GM21515 (cell line): ENCODE data around the gene RFNG.

Source experiments
- ATAC-seq: cut with Tn5 transposase; IDR thresholded peaks from one replicate; pipeline ENCODE4 v1.9.1; 2021; ENCODE audit not compliant: unreplicated experiment

RFNG gene

DNA sequence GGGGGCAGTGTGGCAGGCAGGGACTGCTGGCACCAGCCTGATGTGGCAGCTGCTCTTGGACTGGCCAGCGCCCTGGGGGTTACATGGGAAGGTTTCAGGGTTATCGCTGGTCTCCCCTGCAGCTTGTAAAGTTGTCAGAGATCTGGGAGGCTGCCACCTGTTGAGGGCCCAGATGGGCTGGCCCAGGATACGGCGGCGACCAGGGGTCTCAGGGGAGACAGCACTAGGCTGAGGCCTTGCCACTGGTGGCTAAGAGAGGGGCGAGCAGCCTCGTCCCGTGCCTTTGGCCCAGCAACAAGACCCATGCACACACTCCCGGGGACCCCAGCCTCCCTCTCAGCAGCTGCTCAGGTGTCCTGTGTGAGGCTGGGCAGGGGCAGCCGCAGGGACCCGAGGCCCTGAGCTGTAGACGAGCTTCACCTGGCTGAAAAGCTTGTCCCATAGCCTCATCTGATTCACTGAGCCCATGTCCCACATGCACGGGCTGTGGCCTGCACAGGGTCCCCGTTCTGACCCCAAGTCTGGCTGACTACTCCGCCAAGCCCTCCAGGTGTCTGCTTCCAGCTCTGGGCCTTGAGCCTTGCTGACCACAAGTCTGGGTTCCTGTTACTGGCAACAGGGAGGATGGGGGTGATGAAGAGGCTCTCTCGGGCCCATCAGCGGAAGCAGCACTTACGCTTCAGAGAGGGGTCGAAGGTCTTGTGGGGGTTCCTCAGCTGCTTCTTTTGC lies 7.8 kb upstream of the RFNG start:
- ATAC-seq = no peak

GRCh38 chr17:82058855-82059249 lies 7.2 kb upstream of the RFNG start:
- ATAC-seq = no peak

GRCh38 chr17:82058230-82058854 lies 6.7 kb upstream of the RFNG start:
- no peak for ATAC-seq

- ATAC-seq = no peak
These were observed 5.4 kb upstream of the RFNG start for GRCh38 chr17:82056729-82057621.

GRCh38 chr17:82055965-82056728 lies 4.5 kb upstream of the RFNG start:
- ATAC-seq = no peak

DNA sequence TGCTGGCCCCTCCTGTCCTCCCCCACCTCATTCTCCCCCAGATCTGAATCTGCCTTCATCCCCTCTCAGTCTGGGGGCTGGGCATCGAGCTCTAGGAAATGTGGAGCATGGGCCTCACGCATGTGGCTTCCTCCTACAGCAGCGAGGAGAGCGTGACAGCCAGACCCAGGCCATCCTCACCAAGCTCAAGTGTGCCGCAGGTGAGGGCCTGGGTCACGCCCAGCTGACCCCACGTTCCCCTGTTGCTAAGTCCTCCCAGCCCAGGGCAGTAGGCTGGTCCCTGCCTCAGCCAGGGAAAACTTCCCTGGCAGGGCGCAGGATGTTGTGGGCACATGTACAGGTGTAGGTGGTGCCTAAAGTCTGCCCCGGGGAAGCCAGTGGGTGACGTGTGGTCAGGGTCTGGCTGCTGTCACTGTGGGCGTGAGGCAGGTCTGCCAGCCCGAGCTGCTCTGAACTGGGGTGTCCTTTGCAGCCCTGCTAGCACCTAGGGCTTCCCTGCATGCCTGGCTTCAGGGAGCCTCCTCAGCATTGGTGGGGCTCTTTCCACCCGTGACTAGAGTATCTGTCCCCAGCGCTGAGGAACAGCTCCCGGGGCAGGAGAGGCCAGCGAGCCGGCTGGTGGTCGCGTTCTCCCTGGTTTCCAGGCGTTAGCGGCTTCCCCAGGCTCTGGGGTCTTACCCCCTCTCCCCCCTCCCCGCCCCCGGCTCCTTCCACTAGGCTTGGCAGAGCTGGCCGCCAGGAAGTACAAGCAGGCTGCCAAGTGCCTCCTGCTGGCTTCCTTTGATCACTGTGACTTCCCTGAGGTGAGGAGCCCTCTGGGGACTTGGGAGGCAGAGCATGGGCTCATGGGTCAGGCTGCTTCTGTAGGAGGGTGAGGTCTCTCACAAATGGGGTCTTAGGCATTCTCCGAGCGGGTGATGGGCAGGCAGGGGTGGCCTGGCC lies 3.7 kb upstream of the RFNG start:
- no peak for ATAC-seq

DNA sequence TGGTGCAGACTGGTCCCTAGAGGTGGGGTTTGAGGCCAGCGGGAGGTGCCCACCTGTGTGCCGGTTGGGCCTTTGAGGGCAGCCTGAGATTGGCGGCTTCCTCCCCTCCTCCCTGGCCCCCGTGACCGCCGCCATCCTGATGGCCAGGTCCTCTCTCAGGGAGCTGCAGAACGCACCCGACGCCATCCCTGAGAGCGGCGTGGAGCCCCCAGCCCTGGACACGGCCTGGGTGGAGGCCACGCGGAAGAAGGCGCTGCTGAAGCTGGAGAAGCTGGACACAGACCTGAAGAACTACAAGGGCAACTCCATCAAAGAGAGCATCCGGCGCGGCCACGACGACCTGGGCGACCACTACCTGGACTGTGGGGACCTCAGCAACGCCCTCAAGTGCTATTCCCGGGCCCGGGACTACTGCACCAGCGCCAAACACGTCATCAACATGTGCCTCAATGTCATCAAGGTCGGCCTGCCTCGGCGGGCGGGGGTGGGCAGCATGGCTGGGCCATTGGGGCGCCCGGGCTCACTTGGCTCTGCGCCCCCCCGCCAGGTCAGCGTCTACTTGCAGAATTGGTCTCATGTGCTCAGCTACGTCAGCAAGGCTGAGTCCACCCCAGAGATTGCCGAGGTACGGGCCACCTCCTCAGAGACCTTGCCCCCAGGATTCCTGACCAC lies 2.9 kb upstream of the RFNG start:
- ATAC-seq = no peak

DNA sequence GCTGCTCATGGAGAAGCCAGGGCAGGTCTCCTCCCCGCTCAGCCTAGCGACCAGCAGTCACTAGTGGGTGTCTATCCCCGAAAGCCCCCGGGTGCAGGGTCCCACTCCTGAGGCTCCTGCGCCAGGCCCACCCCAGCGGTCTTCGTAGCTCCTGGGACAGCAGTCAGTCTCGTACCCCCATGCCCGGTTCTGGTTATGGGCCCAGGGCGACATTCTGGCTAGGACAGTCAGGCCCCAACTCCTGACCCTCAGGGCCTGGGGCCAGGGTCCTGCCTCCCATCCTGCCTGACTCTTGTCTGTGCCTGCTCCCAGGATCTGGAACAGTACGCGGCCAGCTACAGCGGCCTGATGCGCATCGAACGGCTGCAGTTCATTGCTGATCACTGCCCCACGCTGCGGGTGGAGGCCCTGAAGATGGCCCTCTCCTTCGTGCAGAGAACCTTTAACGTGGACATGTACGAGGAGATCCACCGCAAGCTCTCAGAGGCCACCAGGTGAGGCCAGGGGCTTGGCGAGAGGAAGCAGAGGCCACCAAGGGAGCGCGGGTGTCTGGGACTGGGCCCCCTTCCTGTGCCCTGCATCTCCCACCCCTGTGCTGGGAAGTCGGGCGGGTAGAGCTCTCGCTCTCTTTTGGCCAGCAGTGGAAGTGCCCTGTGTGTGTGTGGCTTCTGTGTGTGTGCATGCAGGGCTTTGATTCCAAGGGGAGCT lies 2.1 kb upstream of the RFNG start:
- no peak for ATAC-seq

DNA sequence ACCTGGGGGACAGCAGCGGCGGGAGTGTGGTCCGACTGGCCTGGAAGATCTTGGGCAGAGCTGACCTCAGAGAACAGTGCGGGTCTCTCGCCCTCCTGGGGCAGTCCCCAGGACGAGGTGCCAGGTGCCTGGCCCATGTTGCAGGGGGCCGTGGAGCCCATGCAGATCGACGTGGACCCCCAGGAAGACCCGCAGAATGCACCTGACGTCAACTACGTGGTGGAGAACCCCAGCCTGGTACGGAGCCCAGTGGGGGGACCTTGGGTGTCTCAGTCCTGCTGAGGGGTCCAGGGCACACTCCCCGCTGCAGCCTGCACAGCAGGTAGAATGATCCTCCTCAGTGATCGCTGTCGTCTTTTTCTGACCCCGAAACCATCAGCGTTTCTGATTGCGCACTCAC lies 1.5 kb upstream of the RFNG start:
- no peak for ATAC-seq

- no peak for ATAC-seq
These were observed 1.0 kb upstream of the RFNG start for GRCh38 chr17:82052638-82053059.

DNA sequence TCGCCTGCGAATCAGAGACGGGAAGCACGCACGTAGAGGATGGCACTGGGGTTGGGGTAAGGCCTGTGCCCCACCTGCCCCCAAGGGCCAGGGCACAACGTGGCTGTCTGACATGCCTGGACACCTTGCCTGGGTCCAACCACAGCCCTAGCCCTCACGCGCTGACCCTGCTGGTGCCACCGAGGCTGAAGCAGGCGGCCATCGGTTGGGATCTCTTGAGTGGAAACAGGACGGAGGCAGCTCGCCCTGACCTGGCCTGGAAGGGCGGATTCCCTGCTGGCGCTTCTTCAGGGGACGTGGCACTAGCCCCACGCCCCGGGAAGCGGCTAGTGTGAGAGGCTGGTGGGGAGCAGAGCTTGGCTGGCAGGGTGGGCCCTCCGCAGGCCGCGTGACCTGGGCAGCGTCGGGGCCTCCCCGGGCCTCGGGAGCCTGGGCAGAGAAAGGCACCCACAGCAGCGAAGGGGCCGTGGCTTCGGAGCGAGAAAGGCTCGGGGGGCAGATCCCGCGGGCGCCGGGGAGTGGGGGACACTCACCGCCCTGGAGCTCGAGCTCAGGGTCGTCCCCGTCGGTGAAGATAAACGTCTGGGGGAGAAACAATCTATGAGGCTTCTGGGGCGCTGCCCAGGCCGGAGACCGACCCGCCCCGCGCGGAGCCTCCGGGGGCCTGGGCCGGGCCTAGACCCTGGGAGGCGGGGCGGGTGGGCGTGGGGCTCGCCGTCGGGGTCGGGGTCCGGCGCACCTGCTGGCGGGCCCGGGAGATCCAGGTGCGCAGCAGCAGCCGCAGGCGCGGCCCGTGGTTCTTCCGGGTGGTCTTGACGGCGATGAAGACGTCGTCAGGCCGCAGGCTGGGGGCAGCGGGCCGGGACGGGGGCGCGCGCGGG lies 610 bp downstream of the RFNG start:
- no peak for ATAC-seq

DNA sequence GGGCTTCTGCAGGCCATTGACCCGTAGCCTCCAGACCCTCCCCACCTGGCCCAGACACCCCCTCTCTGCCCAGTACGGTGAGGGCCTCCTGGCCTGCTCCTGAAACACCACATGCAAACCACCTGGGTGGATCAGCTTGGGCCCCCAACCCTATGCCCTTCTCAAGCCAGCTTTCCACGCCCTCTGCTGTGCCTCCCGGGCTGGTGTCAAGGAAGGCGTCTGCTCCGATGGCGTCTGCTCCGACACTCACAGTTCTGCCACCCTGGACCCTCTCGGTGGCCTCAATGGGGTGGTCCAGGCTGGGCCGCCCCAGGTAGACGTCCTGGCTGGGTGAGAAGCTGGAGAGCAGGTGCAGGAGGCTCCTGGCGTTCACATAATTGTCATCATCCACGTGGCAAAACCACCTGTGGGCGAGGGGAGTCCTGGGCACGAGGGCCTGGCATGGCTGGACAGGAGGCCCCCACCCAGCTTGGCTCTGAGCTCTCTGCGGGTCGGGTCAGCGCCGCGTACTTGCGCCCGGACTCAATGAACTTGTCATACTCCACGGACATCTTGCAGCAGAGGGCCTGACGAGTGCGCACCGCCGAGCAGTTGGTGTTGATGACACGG lies 1.4 kb downstream of the RFNG start:
- ATAC-seq = no peak

GRCh38 chr17:82049521-82049971 lies 2.1 kb downstream of the RFNG start:
- ATAC-seq = no peak

DNA sequence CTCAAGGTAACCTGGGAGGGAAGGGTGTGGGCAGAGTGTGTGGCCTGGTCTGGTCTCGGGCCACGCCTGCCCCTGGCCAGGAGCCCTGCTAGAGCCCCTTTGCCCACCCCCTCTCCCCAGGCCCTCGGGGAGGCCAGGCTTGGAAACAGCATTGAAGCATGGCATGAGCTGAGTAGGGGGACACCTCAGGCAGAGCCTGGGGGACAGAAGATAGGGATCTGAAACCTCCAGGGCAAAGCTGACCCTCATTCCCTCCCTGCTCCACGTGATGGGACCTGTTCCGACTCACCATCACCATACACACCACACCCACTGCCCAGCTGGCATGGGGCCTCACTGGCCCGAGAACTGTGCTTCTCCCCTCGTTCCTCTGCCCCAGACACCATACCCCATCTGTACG lies 2.5 kb downstream of the RFNG start:
- no peak for ATAC-seq

DNA sequence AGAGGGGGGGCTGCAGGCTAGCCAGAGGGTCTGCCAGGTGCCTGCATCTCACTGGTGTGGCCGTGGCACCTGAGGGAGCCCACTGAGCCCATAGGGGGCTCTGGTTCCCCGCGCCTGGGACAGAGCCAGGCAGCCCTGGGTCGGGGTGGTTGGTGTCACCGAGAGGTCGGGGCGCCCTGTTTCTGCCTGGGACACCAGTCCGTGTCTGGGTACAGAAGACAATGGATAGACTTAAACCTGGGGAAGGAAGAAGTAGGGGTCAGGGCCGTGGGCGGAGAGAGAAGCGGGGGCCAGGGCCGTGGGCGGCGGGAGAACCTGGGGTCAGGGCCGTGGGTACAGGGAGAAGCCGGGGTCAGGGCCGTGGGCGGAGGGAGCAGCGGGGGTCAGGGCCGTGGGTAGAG lies 3.0 kb downstream of the RFNG start:
- ATAC-seq = no peak

DNA sequence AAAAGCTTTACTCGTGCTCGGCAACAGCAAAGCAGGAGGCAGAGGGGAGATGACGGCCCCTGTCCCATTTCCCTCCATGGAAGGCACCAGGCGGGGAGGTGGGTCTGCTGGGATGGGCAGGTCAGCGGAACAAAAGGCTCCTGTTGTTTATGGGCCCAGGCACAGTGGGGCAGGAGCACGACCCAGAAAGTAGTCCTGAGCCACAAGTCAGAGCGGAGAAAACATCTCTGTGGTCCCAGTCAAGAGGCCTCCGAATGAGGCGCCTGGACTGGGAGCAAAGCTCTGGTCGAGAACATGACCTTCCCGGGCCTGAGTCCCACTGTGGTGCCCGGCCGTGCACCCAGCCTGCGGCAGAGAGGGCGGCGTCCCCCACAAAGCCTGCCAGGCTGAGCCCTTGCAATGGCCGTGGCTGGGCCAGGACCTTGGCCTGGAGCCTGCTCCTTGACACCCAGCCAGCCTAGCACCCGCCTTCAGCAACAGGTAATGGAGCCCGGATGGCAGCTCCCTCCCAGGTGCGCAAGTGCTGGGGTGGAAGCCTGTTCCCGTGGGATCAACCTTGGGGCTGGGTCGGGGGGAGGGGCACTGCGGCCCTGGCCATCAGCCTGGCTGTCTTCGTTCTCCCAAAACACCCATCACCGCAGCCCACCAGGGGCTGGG lies 3.6 kb downstream of the RFNG start:
- ATAC-seq = no peak

- ATAC-seq = no peak
These were observed 4.2 kb downstream of the RFNG start for GRCh38 chr17:82047379-82047778.
